Measurements from ENCODE around the gene YJEFN3. TPM values are rescaled to one million over a fixed set of nuclear protein-coding genes. Genes with fewer than 3 reads are reported as not detected.

YJEFN3 gene
- polyA plus RNA-seq (ENCODE audit: insufficient read length in 4 of 4) = 10 to 100 TPM in 1 of 4 donors, 1 to 10 TPM in 3; 4.9 to 13.0 (median 6.8) TPM

- DNase-seq (ENCODE audit: low read depth in 4 of 4, low spot score in 3 of 4) = no peak
These were observed at the start of gene YJEFN3 for GRCh38 chr19:19528721-19529490. Gene YJEFN3 (plus strand): TSS chr19:19528911. CDS start chr19:19528933, 22 bp downstream.

- DNase-seq (ENCODE audit: low read depth in 4 of 4, low spot score in 3 of 4) = no peak
These were observed 48.0 kb upstream of the YJEFN3 start for GRCh38 chr19:19480688-19481087.

- no peak for DNase-seq (ENCODE audit: low read depth in 4 of 4, low spot score in 3 of 4)
These were observed 45.7 kb upstream of the YJEFN3 start for GRCh38 chr19:19482809-19483596.

- no peak for DNase-seq (ENCODE audit: low read depth in 4 of 4, low spot score in 3 of 4)
These were observed 43.3 kb upstream of the YJEFN3 start for GRCh38 chr19:19485161-19485997.

GRCh38 chr19:19485998-19486290 is 42.8 kb upstream of the YJEFN3 start:
- DNase-seq (ENCODE audit: low read depth in 4 of 4, low spot score in 3 of 4) = no peak

GRCh38 chr19:19486343-19487076 is 42.2 kb upstream of the YJEFN3 start:
- DNase-seq (ENCODE audit: low read depth in 4 of 4, low spot score in 3 of 4) = no peak

GRCh38 chr19:19487077-19487949 is 41.4 kb upstream of the YJEFN3 start:
- no peak for DNase-seq (ENCODE audit: low read depth in 4 of 4, low spot score in 3 of 4)

- DNase-seq (ENCODE audit: low read depth in 4 of 4, low spot score in 3 of 4) = no peak
These were observed 40.5 kb upstream of the YJEFN3 start for GRCh38 chr19:19487950-19488874.

- DNase-seq (ENCODE audit: low read depth in 4 of 4, low spot score in 3 of 4) = peak; percentile 82 to 92 (median 87)
These were observed 39.6 kb upstream of the YJEFN3 start for GRCh38 chr19:19488875-19489690.

- DNase-seq (ENCODE audit: low read depth in 4 of 4, low spot score in 3 of 4) = no peak
These were observed 38.9 kb upstream of the YJEFN3 start for GRCh38 chr19:19489804-19490204.

GRCh38 chr19:19490214-19490968 is 38.3 kb upstream of the YJEFN3 start:
- DNase-seq (ENCODE audit: low read depth in 4 of 4, low spot score in 3 of 4) = peak; percentile 70 to 77 (median 75)

GRCh38 chr19:19491321-19492025 is 37.2 kb upstream of the YJEFN3 start:
- no peak for DNase-seq (ENCODE audit: low read depth in 4 of 4, low spot score in 3 of 4)

GRCh38 chr19:19492026-19492610 is 36.6 kb upstream of the YJEFN3 start:
- no peak for DNase-seq (ENCODE audit: low read depth in 4 of 4, low spot score in 3 of 4)

GRCh38 chr19:19493841-19494546 is 34.7 kb upstream of the YJEFN3 start:
- no peak for DNase-seq (ENCODE audit: low read depth in 4 of 4, low spot score in 3 of 4)

Measured in left renal pelvis (tissue), 4 donors.